22Rv1 (cell line): Measurements from ENCODE around the gene CTNNA3.

Experiments
- ZFX ChIP-seq: fragments of 450-650 bp; IDR thresholded peaks from 2 replicates; pipeline ENCODE4 v1.6.1; 2017; ENCODE audit warnings: antibody characterized with exemption, borderline replicate concordance
- TF ChIP-seq, protein P1 (sequence below): fragments of 450-650 bp; IDR thresholded peaks from 2 replicates; pipeline ENCODE4 v1.5.1; 2017; ENCODE audit warnings: mild to moderate bottlenecking

DNA sequence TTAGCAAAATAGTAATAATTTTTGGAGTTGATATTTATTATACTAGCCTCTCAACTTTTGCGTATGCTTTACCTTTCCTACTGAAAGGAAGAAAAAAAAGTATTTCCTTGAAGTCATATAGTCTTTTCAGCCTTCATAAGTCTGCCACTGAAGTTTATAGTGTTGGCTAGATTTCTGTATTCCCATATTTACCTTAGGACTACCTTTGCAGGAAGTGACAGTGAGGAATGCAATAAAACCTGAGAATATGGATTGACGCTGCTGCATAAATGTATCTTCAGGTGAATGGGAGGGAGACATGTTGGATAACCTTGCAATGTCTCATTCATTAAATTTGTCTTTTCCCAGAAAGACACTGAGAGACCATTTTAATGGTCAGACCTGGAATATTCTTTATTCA lies 776.7 kb downstream of the CTNNA3 start:
- TF ChIP-seq, protein P1, sequence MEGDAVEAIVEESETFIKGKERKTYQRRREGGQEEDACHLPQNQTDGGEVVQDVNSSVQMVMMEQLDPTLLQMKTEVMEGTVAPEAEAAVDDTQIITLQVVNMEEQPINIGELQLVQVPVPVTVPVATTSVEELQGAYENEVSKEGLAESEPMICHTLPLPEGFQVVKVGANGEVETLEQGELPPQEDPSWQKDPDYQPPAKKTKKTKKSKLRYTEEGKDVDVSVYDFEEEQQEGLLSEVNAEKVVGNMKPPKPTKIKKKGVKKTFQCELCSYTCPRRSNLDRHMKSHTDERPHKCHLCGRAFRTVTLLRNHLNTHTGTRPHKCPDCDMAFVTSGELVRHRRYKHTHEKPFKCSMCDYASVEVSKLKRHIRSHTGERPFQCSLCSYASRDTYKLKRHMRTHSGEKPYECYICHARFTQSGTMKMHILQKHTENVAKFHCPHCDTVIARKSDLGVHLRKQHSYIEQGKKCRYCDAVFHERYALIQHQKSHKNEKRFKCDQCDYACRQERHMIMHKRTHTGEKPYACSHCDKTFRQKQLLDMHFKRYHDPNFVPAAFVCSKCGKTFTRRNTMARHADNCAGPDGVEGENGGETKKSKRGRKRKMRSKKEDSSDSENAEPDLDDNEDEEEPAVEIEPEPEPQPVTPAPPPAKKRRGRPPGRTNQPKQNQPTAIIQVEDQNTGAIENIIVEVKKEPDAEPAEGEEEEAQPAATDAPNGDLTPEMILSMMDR: no peak
- TF ChIP-seq ZFX: no peak
